ENCODE results near the gene NDFIP1. TPM values are rescaled to one million over a fixed set of nuclear protein-coding genes. Genes with fewer than 3 reads are reported as not detected.
A peak's percentile ranks its signal among the peaks of the same experiment; 100 is the strongest.

The NDFIP1 gene
- total and polyA plus RNA-seq, 10 donors: 14.2 to 111 (median 72.6) TPM

- no peaks in the 10 kb centered on the region for H3K9me3 ChIP-seq
- H3K27me3 ChIP-seq (replicated peaks in 1 of 7): no peaks in the 10 kb centered on the region
- H3K36me3 ChIP-seq: peaks cover 0 to 30% (median 7%) of the 10 kb centered on the region in 6 donors
- peak in 1 of 3 donors; percentile 64 for TF ChIP-seq POLR2AphosphoS5 (IDR thresholded peaks at IDR 0.05)
- no peak for TF ChIP-seq CTCF (IDR thresholded peaks at IDR 0.05 in 8 of 11, conservative IDR thresholded peaks at IDR 0.05 in 3 of 11)
- DNase-seq: no peak
- intact Hi-C loops (cut with DNase I; ENCODE audit: low total_unique reads): no loop called here
- H3K4me1 ChIP-seq: peaks cover 0 to 28% (median 8%) of the 10 kb centered on the region in 6 donors
- WGBS, 5 donors: 55 to 71% (median 62%) methylated on average over 5 of the region's 5 CpGs
- peak overlapping the region in 6 of 8 donors; percentile 9 to 53 (median 38) for H3K27ac ChIP-seq
- no peak overlapping the region for H3K4me3 ChIP-seq
Observed at GRCh38 chr5:142156839-142157463, 48.4 kb downstream of the NDFIP1 start.

GRCh38 chr5:142159354-142159753 lies 50.8 kb downstream of the NDFIP1 start:
- H3K4me3 ChIP-seq: no peak overlapping the region
- DNase-seq: no peak
- TF ChIP-seq POLR2A (IDR thresholded peaks at IDR 0.05): no peak
- no peak for TF ChIP-seq POLR2AphosphoS5 (IDR thresholded peaks at IDR 0.05)
- TF ChIP-seq CTCF (IDR thresholded peaks at IDR 0.05 in 8 of 11, conservative IDR thresholded peaks at IDR 0.05 in 3 of 11): no peak
- intact Hi-C loops (cut with DNase I; ENCODE audit: low total_unique reads): no loop called here
- peaks cover 0 to 20% (median 8%) of the 10 kb centered on the region in 6 donors for H3K4me1 ChIP-seq
- no peaks in the 10 kb centered on the region for H3K27me3 ChIP-seq (replicated peaks in 1 of 7)
- no peak overlapping the region for H3K27ac ChIP-seq
- peaks cover 0 to 13% (median 3%) of the 10 kb centered on the region in 6 donors for H3K36me3 ChIP-seq
- no peaks in the 10 kb centered on the region for H3K9me3 ChIP-seq

GRCh38 chr5:142164315-142164714 lies 55.7 kb downstream of the NDFIP1 start:
- Histone ChIP-seq H3K36me3 (no peaks in the 10 kb centered on the region), H3K27ac (no peak overlapping the region), H3K4me1 (no peaks in the 10 kb centered on the region), H3K9me3 (no peaks in the 10 kb centered on the region), H3K27me3 (replicated peaks in 1 of 7) (no peaks in the 10 kb centered on the region), H3K4me3 (no peak overlapping the region)
- WGBS, 5 donors: 84 to 92% (median 91%) methylated on average over 5 of the region's 5 CpGs
- peak in 1 of 3 donors; percentile 23 for TF ChIP-seq POLR2AphosphoS5 (IDR thresholded peaks at IDR 0.05)
- no peak for TF ChIP-seq CTCF (IDR thresholded peaks at IDR 0.05 in 8 of 11, conservative IDR thresholded peaks at IDR 0.05 in 3 of 11)
- intact Hi-C loops (cut with DNase I; ENCODE audit: low total_unique reads): no loop called here
- no peak for DNase-seq

- peaks cover 0 to 7% (median 0%) of the 10 kb centered on the region in 7 donors for H3K27me3 ChIP-seq (replicated peaks in 1 of 7)
- no peaks in the 10 kb centered on the region for H3K9me3 ChIP-seq
- H3K4me3 ChIP-seq: no peak overlapping the region
- H3K27ac ChIP-seq: no peak overlapping the region
- intact Hi-C loops (cut with DNase I; ENCODE audit: low total_unique reads): no loop called here
- DNase-seq: no peak
- 93 to 99% (median 96%) methylated on average over 4 of the region's 4 CpGs for WGBS, 5 donors
- no peak for TF ChIP-seq POLR2A (IDR thresholded peaks at IDR 0.05)
- no peak for TF ChIP-seq CTCF (IDR thresholded peaks at IDR 0.05 in 8 of 11, conservative IDR thresholded peaks at IDR 0.05 in 3 of 11)
- TF ChIP-seq POLR2AphosphoS5 (IDR thresholded peaks at IDR 0.05): no peak
- no peaks in the 10 kb centered on the region for H3K36me3 ChIP-seq
- no peaks in the 10 kb centered on the region for H3K4me1 ChIP-seq
Observed at GRCh38 chr5:142166754-142167153, 58.2 kb downstream of the NDFIP1 start.

Measured in spleen (tissue), 11 donors.